Bronchial epithelial cell (primary cell): ENCODE measurements around the gene SSBP4. TPM values are rescaled to one million over a fixed set of nuclear protein-coding genes. Genes with fewer than 3 reads are reported as not detected.

Experiments
- DNase-seq: peaks from one replicate; pipeline ENCODE4 v3.0.0-alpha.2; 2010; ENCODE audit warnings: low read depth
- FAIRE-seq: peaks from 2 replicates; lab custom pipeline; 2011; peaks lifted over from hg19 to GRCh38; lab: Jason Lieb, UNC
- H3K27me3 ChIP-seq: 2 replicates; pipeline ENCODE4 v1.5.1; 2011; ENCODE audit warnings: low read length; ENCODE audit not compliant: control insufficient read depth, insufficient read depth
- H3K36me3 ChIP-seq: 2 replicates; pipeline ENCODE4 v1.5.1; 2011; ENCODE audit warnings: low read length; ENCODE audit not compliant: control insufficient read depth, insufficient read depth
- H3K4me3 ChIP-seq: 2 replicates; pipeline ENCODE4 v1.5.1; 2011; ENCODE audit warnings: mild to moderate bottlenecking, low read depth, low read length, control low read depth
- CTCF ChIP-seq: IDR thresholded peaks from 2 replicates; pipeline ENCODE4 v1.5.1; 2011; ENCODE audit warnings: mild to moderate bottlenecking, moderate library complexity, low read length, control low read depth, inconsistent platforms; ENCODE audit not compliant: insufficient read depth, severe bottlenecking
- total RNA-seq: library from RNA; depleted of rRNA; stranded (reverse); fragments of >200 nt; gene quantifications from 2 replicates; pipeline ENCODE4 v1.2.1, GENCODE V29; 2014

Gene SSBP4
- total RNA-seq, 1 donor from 2014 or later: 17.1 TPM

- FAIRE-seq: no peak
- TF ChIP-seq CTCF: no peak
- H3K27me3 ChIP-seq: no peaks in the 10 kb centered on the region
- H3K36me3 ChIP-seq: peaks cover 31% of the 10 kb centered on the region
- no peak overlapping the region for H3K4me3 ChIP-seq
- DNase-seq: no peak
These were observed 24.6 kb downstream of the SSBP4 start for GRCh38 chr19:18443831-18444230.

- DNase-seq: no peak
- no peak for TF ChIP-seq CTCF
- FAIRE-seq: no peak
- Histone ChIP-seq H3K4me3 (no peak overlapping the region), H3K27me3 (no peaks in the 10 kb centered on the region), H3K36me3 (peaks cover 37% of the 10 kb centered on the region)
These were observed 25.3 kb downstream of the SSBP4 start for GRCh38 chr19:18444513-18444912.

GRCh38 chr19:18445262-18445948 is 26.2 kb downstream of the SSBP4 start:
- no peak for TF ChIP-seq CTCF
- no peaks in the 10 kb centered on the region for H3K27me3 ChIP-seq
- peaks cover 46% of the 10 kb centered on the region for H3K36me3 ChIP-seq
- no peak overlapping the region for H3K4me3 ChIP-seq
- FAIRE-seq: no peak
- no peak for DNase-seq

- TF ChIP-seq CTCF: no peak
- H3K27me3 ChIP-seq: no peaks in the 10 kb centered on the region
- DNase-seq (no peak), FAIRE-seq (no peak)
- H3K36me3 ChIP-seq: peaks cover 52% of the 10 kb centered on the region
- no peak overlapping the region for H3K4me3 ChIP-seq
These were observed 27.1 kb downstream of the SSBP4 start for GRCh38 chr19:18446145-18446810.

GRCh38 chr19:18446811-18447359 is 27.7 kb downstream of the SSBP4 start:
- TF ChIP-seq CTCF: no peak
- DNase-seq: no peak
- peaks cover 53% of the 10 kb centered on the region for H3K36me3 ChIP-seq
- H3K27me3 ChIP-seq: no peaks in the 10 kb centered on the region
- H3K4me3 ChIP-seq: no peak overlapping the region
- FAIRE-seq: no peak
